HepG2 (cell line): ENCODE measurements around the gene RAI14. TPM values are rescaled to one million over a fixed set of nuclear protein-coding genes. Genes with fewer than 3 reads are reported as not detected.
A peak's percentile ranks its signal among the peaks of the same experiment; 100 is the strongest.
"Not testable (repeated sequence)": the region's sequence is repeated elsewhere in the genome, so short reads cannot be mapped to it uniquely, and the experiment has no call there.

ENCODE experiments used
- ATAC-seq: fragments of 200-7000 bp; cut with Tn5 transposase; 3 replicates; pipeline ENCODE4 v1.9.1; 2020; ENCODE audit warnings: mild to moderate bottlenecking, moderate library complexity
- BruUV-seq: library from RNA; stranded (reverse); fragments of 400-500 nt; replicated peaks from 2 replicates; lab custom pipeline; 2021; lab: Mats Ljungman, UMichigan
- CTCF ChIA-PET: fragments of 300-600 bp; formaldehyde crosslinking; extraction: SDS; loops from one replicate; lab custom pipeline; 2021; ENCODE audit warnings: low total read pairs, inconsistent platforms, low intra/inter-chr PET ratio; lab: Yijun Ruan, JAX
- POLR2A ChIA-PET: fragments of 350-600 bp; sonication (Branson Sonifier 250); formaldehyde crosslinking; loops from one replicate; lab custom pipeline; 2020; ENCODE audit warnings: antibody characterized with exemption, inconsistent platforms; lab: Yijun Ruan, JAX
- DNase-seq: peaks from one replicate; pipeline ENCODE4 v3.0.0-alpha.2; 2015; ENCODE audit warnings: low spot score
- FAIRE-seq: peaks from 3 replicates; lab custom pipeline; 2011; peaks lifted over from hg19 to GRCh38; lab: Jason Lieb, UNC
- H2AFZ ChIP-seq: one replicate; pipeline ENCODE4 v1.6.1; 2011; ENCODE audit warnings: low read length, inconsistent platforms
- H3K27ac ChIP-seq: fragments of 300-600 bp; 3 replicates; pipeline ENCODE4 v1.8.0; 2011; ENCODE audit warnings: mixed run types, mild to moderate bottlenecking, mixed read lengths, low read length, inconsistent platforms; ENCODE audit not compliant: insufficient read depth; ENCODE audit errors: extremely low read length
- H3K27me3 ChIP-seq, 2 experiments: fragments of 200-600 bp in 1 of 2; 2 replicates in 1 of 2; 3 replicates in 1 of 2; pipeline versions ENCODE4 v1.6.0 to v1.8.0; 2011; ENCODE audit warnings: low read length in 2 of 2, mild to moderate bottlenecking in 2 of 2, moderate library complexity in 2 of 2, inconsistent platforms in 1 of 2; ENCODE audit not compliant: insufficient read depth in 2 of 2, control insufficient read depth in 1 of 2
- H3K36me3 ChIP-seq, 2 experiments: fragments of 200-600 bp in 1 of 2; replicated peaks in 1 of 2; 2 replicates in 1 of 2; 3 replicates in 1 of 2; pipeline versions ENCODE4 v1.5.1 to v1.8.0; 2011; ENCODE audit warnings: low read length in 2 of 2, inconsistent platforms in 1 of 2; ENCODE audit not compliant: insufficient read depth in 2 of 2, control insufficient read depth in 1 of 2
- H3K4me1 ChIP-seq: 2 replicates; pipeline ENCODE4 v1.5.1; 2012; ENCODE audit warnings: low read length, inconsistent platforms; ENCODE audit not compliant: insufficient read depth
- H3K4me2 ChIP-seq: 2 replicates; pipeline ENCODE4 v1.6.0; 2011; ENCODE audit warnings: low read depth, low read length, inconsistent platforms
- H3K4me3 ChIP-seq, 3 experiments: fragments of 200-600 bp in 1 of 3; sonication (generic), shearing (Covaris generic) in 1 of 3; replicated peaks in 1 of 3; 2 replicates each; pipeline ENCODE4 v1.5.1; 2011 to 2016; ENCODE audit warnings: low read length in 3 of 3, inconsistent platforms in 2 of 3, low read depth in 2 of 3, mild to moderate bottlenecking in 2 of 3, control low read depth in 1 of 3, mixed read lengths in 1 of 3; ENCODE audit not compliant: insufficient read depth in 1 of 3
- H3K79me2 ChIP-seq: one replicate; pipeline ENCODE4 v1.6.1; 2011; ENCODE audit warnings: low read length, inconsistent platforms; ENCODE audit not compliant: insufficient read depth
- H3K9ac ChIP-seq: 2 replicates; pipeline ENCODE4 v1.6.0; 2011; ENCODE audit warnings: mild to moderate bottlenecking, low read depth, low read length, inconsistent platforms; ENCODE audit not compliant: insufficient read depth
- H3K9me3 ChIP-seq: 2 replicates; pipeline ENCODE4 v1.5.1; 2012; ENCODE audit warnings: mild to moderate bottlenecking, low read length
- H4K20me1 ChIP-seq: 2 replicates; pipeline ENCODE4 v1.6.0; 2011; ENCODE audit warnings: inconsistent platforms, mild to moderate bottlenecking, low read length, moderate library complexity; ENCODE audit not compliant: insufficient read depth
- ETS1 ChIP-seq: sonication (generic); formaldehyde crosslinking; IDR thresholded peaks from 2 replicates; pipeline ENCODE4 v1.4.0; 2020; ENCODE audit warnings: missing genetic modification reagents
- HNRNPLL ChIP-seq: fragments of 200-400 bp; formaldehyde crosslinking; IDR thresholded peaks from 2 replicates; pipeline ENCODE4 v1.6.1; 2017; ENCODE audit warnings: mild to moderate bottlenecking, low read depth, low read length; ENCODE audit not compliant: poor library complexity, severe bottlenecking
- MAFF ChIP-seq: IDR thresholded peaks from 2 replicates; pipeline ENCODE4 v1.6.1; 2011; ENCODE audit warnings: low read depth, low read length, improper control_type of control experiment
- MAFK ChIP-seq, 2 experiments: IDR thresholded peaks in 1 of 2; conservative IDR thresholded peaks in 1 of 2; 2 replicates each; pipeline ENCODE4 v1.6.1; 2011; ENCODE audit warnings: improper control_type of control experiment in 2 of 2, low read length in 2 of 2
- NFE2L2 ChIP-seq: fragments of 150-350 bp; IDR thresholded peaks from 2 replicates; pipeline ENCODE4 v1.6.1; 2014; ENCODE audit warnings: low read length
- ZC3H13 ChIP-seq: sonication (generic); formaldehyde crosslinking; IDR thresholded peaks from 2 replicates; pipeline ENCODE4 v1.8.1; 2023; ENCODE audit warnings: mild to moderate bottlenecking, missing genetic modification reagents, moderate library complexity
- ZNF33B ChIP-seq: sonication (generic); formaldehyde crosslinking; IDR thresholded peaks from 2 replicates; pipeline ENCODE4 v1.5.1; 2020; ENCODE audit warnings: mild to moderate bottlenecking, missing genetic modification reagents
- ZNF749 ChIP-seq: sonication (generic); formaldehyde crosslinking; IDR thresholded peaks from 2 replicates; pipeline ENCODE4 v1.8.0; 2022; ENCODE audit warnings: mild to moderate bottlenecking, missing genetic modification reagents, moderate library complexity, borderline replicate concordance
- WGBS: methylation state at CpG from one replicate; pipeline ENCODE4 v1.1.6; 2017; ENCODE audit warnings: low lambda C conversion rate; 5-methylcytosine and 5-hydroxymethylcytosine counted together
- in situ Hi-C: cut with HindIII; loops from 2 replicates; pipeline ENCODE4 v1.10.0; 2017; ENCODE audit warnings: low pct_unique_long_range_greater_than_20kb; ENCODE audit not compliant: extremely low pct_ligation_motif_present
- intact Hi-C: fragments of 100-400 bp; cut with micrococcal nuclease; formaldehyde crosslinking; loops from one replicate; pipeline ENCODE4 v1.10.0; 2022; ENCODE audit not compliant: unreplicated experiment
- polyA plus RNA-seq, 8 experiments: library from polyadenylated mRNA; depleted of rRNA in 3 of 8; stranded (reverse) in 7 of 8; unstranded in 1 of 8; fragments of >200 nt; fragmentation: Illumina TruSeq in 4 of 8; extraction: Trizol in 4 of 8; gene quantifications; 2 replicates each; pipeline versions ENCODE4 v1.2.1 to v1.2.3, GENCODE V29; 2011 to 2016; ENCODE audit warnings: low read depth in 4 of 8, missing spikeins in 1 of 8, mixed read lengths in 1 of 8; ENCODE audit not compliant: insufficient read depth in 1 of 8
- total RNA-seq, 5 experiments: library from RNA; depleted of rRNA; stranded (reverse); fragments of >200 nt; fragmentation: Illumina TruSeq; extraction: Trizol; gene quantifications; 2 replicates each; pipeline ENCODE4 v1.2.3, GENCODE V29; 2016; ENCODE audit warnings: low read depth in 1 of 5

The RAI14 gene
- total and polyA plus RNA-seq, 2 of the 13 experiments (the other 11 are each of a cell fraction or from before 2014, with no cell fraction given) = 12.6 to 18.2 TPM

GRCh38 chr5:34778091-34778850 lies 122.1 kb downstream of the RAI14 start (continued):
- TF ChIP-seq ETS1 (no peak), ZNF749 (CRISPR knock-in tag) (no peak), ZC3H13 (no peak)
- TF ChIP-seq, all 625 proteins: peak for 0

- peaks cover 15% of the 10 kb centered on the region for H3K9me3 ChIP-seq
- BruUV-seq, in situ Hi-C loops, H3K27me3 ChIP-seq, H3K9ac ChIP-seq, H3K4me2 ChIP-seq, ATAC-seq, intact Hi-C loops, H2AFZ ChIP-seq, POLR2A ChIA-PET, H3K79me2 ChIP-seq, H3K36me3 ChIP-seq, H3K4me1 ChIP-seq, H3K27ac ChIP-seq, DNase-seq, CTCF ChIA-PET, FAIRE-seq, H3K4me3 ChIP-seq, H4K20me1 ChIP-seq: not testable (repeated sequence)
- 97% methylated on average over 4 of the region's 4 CpGs for WGBS
Observed at GRCh38 chr5:34783892-34784291, 127.8 kb downstream of the RAI14 start.

GRCh38 chr5:34787035-34787434 lies 130.9 kb downstream of the RAI14 start:
- H4K20me1 ChIP-seq = no peaks in the 10 kb centered on the region
- POLR2A ChIA-PET = no interaction called here
- no peak overlapping the region for H2AFZ ChIP-seq
- H3K4me2 ChIP-seq = no peak overlapping the region
- no peaks in the 10 kb centered on the region for H3K27me3 ChIP-seq
- in situ Hi-C loops = no loop called here
- TF ChIP-seq MAFF (0 out of 2 replicates have a peak, but pooled peaks have one; percentile 8), NFE2L2 (peak; percentile 67; the same call in 1 of the 2 replicates), MAFK (conservative IDR thresholded peaks at IDR 0.05 in 1 of 2, IDR thresholded peaks at IDR 0.05 in 1 of 2; ENCODE audit: low read length in 2 of 2) (peak; percentile 24 to 38; a peak in 2 of 4 replicates), HNRNPLL (no peak), ZNF33B (no peak)
- WGBS = 87% methylated on average over 6 of the region's 6 CpGs
- no TSS peak for BruUV-seq
- CTCF ChIA-PET = no interaction called here
- peaks cover 7% of the 10 kb centered on the region for H3K9me3 ChIP-seq
- no peak for FAIRE-seq
- H3K79me2 ChIP-seq = no peaks in the 10 kb centered on the region
- no peak overlapping the region for H3K27ac ChIP-seq
- H3K9ac ChIP-seq = no peak overlapping the region
- H3K4me1 ChIP-seq = no peaks in the 10 kb centered on the region
- intact Hi-C loops = no loop called here
- no peak overlapping the region for H3K4me3 ChIP-seq
- no peak for ATAC-seq
- H3K36me3 ChIP-seq = no peaks in the 10 kb centered on the region
- DNase-seq = no peak
